NCI-H524 (cell line): Measurements from ENCODE around the gene FNBP1.

ENCODE experiments used
- DNase-seq, 2 experiments: peaks; one replicate each; lab custom pipeline; 2025; lab: John Stamatoyannopoulos, UW

FNBP1 gene

DNA sequence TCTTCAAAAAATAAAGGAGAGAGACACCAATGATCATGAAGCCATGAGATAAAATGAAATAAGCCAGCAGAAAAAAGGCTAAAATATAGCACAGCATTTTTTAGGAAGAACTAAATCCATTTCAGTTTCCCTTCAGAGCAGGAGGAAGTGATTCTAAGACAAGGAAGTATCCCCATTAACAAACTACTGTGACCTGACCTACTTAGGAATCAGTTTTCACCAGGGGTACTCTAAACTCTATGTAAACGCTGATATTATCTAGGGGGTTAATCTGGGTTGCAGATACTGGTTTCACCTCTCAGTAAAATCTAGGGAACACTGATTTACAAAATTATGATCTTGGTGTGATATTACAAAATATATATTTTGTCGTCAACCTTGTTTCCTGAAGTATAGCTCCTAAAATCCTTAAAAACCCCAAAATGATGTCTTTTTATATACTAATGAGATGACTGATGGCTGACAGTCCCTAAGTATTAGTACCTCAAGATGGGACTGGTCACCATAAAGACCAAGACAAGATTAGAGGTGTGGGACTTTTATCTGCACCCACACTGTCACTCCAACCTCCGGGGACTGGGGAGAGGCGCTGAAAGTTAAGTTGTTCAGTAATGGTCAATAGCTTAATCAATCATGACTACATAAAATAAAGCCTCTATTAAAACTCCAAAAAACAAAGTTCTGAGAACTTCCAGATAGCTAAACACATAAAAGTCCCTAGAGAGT is 2.9 kb upstream of the FNBP1 start:
- no peak for DNase-seq

DNA sequence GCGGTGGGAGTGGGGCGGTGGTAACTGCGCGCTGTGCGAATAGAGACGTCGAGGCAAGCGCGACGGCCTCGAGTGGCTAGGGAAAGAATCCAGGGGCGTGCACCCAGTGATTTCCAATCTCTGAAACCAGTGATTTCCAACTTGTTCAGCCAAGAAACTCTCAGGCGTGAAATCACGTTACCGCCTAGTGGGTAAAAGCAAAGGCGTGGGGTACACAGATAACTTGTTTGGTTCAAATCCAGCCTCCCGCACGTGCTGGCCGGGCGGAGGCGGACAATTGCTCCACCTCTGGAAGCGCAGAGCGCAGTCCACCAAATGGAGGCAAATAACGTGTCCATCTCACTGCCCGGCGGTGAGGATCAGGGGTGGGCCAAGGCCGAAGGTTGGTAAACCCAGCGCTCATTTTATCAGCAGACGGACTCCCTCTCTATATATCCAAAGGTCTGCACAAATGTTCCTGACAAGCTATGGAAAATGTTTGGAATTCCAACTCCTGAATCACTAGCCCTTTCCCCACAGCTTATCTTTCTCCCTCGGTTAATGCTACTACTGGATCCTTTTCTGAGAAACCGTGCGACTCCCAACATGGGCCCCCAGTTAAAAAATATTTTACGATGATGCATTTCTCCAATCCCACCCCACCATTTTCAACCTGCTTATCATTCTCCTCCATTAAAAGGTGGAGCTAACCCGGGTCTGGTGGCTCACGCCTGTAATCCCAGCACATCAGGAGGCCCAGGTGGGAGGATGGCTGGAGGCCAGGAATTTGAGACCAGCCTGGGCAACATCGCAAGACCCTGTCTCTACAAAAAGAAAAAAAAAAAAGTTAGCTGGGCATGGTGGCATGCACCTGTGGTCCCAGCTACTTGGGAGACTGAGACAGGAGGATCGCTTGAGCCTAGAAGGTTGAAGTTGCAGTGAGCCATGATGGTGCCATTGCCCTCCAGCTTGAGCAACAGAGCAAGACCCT is 950 bp upstream of the FNBP1 start:
- DNase-seq: no peak

DNA sequence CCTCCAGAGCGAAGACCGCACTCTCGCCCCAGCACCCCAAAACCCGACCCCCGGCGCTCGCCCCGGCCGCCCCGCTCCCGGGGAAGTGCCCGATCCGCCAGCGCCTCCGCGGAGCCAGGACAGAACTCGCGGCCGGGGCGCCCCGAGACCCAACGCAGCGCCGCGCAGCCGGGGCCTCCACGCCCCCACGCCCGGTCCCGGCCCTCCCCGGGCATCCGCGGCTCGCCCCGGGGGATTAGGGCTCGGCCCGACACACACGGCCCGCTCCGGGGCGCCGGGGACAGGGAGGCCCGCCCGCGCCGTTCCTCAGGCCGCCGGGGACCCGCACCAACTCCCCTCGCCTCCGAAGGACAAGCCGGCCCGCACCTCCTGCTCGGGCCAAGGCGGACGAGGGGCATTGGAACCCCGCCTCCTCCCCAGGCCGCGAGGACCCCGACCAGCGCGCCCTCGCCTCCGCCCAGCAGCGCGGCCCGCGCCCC is 544 bp downstream of the FNBP1 start:
- DNase-seq: peak in 1 of 2 experiments; percentile 46

DNA sequence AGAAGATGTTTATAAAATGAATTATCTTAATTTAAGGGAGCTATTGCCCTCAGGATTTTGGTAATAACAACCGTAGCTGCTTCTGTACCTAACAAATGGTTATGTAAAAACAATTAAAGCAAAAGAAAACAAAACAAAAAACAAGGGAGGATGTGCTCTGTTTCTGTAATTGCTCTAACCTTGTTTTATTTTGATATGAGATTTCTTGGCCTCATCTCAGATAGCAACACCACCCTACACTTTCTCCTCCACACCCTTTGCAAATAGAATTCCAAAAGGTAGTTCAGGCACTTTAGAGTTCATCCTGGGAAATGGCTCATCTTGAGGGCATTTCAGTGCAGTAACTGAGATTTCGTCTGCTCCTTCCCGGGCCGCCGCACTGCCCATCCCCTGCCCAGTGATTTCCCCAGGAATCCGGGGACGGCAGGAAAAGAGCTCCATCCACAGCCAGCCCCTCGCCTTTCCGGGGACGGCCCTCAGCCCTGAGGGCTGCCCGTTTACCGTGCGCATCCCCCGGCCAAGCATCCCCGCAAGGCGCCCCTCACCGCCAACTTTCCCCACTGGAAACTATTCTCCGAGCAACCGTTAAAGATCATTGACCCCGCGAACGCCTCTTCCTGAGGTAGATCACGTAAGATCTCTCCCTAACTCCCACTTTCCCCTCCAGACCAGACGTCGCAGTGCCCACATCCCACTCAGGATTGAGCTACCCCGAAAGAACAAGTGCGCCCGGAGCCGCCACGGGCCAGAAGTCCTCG is 1.2 kb downstream of the FNBP1 start:
- DNase-seq: peak in 1 of 2 experiments; percentile 51

DNA sequence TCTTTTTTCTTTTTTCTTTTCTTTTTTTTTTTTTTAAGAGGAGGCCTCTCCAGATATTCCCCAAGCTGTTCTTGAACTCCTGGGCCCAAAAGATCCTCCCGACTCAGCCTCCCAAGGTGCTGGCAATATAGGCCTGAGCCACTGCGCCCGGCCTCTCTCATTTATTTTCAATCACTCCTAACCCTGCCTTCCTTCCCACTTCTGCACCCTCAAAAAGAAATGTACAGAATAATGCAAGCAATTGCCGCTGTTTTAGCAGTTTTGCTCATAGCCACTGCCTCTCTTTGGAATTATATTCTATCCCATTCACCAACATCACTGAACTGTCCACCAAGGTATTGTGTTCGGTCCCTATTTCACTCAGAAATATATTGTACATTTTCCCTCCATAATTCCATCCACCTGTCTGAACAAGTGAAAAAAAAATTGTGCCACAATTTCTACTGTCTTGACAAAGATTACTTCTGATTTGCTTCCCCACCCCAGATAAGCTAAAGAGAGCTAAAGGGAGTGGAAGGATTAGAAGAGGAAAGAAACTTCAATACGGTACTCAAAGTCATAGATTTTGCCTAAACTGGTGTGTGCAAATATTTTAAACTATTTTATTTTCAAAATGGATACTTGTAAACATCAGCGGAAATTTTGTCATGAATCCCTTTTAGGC is 1.9 kb downstream of the FNBP1 start:
- no peak for DNase-seq

DNA sequence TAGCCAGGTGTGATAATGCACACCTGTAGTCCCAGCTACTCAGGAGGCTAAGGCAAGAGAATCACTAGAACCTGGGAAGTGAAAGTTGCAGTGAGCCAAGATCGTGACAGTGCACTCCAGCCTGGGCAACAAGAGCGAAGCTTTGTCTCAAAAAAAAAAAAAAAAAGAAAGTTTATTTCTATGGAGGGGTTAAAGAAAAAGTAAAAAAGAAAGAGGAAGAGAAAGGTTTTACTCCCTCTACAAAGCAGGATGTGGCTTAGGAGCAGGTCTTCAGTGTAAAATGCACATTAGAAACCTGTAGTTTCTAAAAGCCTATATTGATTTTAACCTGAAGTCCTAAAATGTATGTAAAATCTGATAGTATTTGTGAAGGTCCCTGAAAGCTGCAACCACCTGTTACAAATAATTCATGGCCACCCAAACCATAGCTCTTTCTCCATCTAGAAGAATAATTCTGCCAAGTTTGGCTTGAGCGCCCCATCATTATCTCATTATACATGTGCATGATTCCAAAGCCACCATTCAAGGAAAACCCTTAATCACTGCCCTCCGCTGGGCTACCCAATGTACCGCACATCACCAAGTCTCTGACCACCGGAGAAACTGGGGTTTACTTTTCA is 3.4 kb downstream of the FNBP1 start:
- no peak for DNase-seq

DNA sequence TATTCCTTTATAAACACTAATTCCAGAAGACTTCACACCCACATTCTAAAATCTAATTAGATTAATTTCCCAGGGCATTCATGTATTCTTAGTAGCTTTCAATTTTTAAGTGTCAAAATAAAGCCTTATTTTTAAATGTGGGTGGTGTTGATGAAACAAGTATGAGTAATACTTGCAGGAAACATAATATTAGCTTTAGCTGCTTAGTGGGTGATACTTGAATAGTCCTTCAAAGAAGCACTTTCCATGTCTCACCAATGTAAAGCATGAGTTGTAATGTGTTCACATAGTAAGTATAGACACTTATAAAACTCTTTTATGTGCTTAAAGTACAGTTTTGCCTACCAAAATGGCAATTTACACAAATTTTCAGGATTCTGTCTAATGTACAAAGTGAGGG is 6.9 kb downstream of the FNBP1 start:
- DNase-seq: no peak

DNA sequence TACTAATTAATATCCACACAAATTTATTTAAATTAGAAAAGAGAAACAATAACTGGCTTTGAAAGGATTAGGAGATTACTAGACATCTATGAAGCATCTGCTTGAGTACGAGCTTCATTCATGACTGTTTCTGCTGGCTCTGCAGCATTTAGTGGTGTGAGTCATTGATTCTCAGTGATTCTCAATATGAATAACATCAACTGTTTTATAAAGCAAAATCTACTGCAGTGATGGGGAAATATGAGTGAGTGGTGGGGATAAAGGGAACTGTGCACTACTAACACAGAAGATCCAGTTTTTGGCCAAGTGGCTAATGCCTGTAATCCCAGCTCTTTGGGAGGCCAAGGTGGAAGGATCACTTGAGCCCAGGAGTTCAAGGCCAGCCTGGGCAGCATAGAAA is 8.4 kb downstream of the FNBP1 start:
- no peak for DNase-seq

DNA sequence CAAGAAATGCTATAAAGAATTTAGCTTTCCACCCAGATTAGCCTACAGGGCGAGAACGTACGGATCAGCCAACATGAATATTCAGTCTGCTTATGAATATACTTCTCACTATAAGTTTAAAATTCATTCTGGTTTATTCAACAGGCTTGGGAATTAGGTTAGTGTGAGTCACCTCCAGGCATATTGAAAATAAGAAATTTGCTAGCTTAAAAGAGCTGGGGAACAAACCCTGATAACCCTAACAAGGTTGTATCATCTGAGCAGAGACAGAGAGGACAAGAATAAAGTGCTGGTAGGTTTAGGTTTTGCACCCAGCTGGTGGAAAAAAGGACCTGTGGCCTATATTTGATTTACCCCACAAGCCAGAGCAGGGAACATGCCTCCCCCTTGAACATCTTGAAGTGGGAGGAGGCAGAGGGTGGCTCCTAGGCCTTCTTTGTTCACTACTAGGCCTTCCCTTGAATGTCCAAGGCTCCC is 12.3 kb downstream of the FNBP1 start:
- DNase-seq: no peak

DNA sequence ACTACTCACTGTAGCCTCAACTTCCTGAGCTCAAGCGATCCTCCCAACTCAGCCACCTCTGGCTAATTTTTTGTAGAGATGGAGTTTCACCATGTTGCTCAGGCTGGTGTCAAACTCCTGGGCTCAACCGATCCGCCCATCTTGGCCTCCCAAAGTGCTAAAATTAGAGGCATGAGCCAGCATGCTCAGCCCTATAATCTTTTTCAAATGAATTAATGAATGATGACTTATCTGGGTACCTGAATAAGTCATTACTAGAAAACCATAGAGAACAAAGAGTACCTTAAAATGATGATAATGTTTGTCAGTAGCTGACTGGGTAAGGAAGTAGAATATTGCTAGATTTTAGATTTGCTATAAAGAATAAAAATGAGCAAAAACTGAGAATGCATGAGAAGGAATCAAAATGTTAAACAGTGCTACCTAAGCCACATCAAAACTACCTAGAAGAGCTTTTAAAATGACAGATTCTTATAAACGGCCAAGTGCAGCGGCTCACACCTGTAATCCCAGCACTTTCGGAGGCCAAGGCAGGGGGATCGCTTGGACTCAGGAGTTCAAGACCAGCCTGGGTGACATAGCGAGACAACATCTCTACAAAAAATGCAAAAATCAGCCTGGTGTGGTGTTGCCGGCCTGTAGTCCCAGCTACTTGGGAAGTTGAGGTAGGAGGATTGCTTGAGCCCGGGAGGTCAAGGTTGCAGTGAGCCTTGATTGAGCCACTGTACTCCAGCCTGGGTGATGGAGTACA is 13.6 kb downstream of the FNBP1 start:
- no peak for DNase-seq

DNA sequence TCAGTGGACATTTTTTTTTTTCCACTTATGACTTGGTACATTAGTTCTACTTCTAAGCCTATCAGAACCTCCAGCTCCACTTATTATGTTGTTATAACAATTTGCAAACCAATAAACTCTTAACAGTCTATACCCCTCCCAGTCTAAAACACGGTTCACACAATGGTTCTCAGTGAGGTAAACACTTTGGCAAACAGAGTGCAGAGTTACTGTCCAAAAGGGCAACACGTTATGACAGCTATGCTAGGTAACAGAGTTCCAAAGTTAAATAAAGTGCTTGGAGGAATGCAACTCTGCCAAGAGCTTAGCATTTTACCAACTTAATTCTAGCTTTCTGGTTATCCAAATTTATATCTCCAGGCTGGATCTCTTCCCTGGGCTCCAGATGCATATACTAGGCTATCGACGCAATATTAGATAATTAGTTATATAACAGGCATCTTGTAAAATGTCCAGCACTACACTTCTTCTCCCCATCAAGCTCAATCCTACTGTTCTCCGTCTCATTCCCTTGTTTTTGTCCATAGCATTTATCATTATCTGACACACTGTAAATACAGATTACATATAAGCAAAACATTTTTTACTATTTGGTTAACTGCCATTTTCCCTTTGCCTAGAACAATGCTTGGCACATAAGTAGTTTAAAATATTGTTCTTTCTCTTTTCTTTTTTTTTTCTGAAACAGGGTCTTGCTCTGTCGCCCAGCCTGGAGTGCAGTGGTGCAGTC is 14.3 kb downstream of the FNBP1 start:
- no peak for DNase-seq

DNA sequence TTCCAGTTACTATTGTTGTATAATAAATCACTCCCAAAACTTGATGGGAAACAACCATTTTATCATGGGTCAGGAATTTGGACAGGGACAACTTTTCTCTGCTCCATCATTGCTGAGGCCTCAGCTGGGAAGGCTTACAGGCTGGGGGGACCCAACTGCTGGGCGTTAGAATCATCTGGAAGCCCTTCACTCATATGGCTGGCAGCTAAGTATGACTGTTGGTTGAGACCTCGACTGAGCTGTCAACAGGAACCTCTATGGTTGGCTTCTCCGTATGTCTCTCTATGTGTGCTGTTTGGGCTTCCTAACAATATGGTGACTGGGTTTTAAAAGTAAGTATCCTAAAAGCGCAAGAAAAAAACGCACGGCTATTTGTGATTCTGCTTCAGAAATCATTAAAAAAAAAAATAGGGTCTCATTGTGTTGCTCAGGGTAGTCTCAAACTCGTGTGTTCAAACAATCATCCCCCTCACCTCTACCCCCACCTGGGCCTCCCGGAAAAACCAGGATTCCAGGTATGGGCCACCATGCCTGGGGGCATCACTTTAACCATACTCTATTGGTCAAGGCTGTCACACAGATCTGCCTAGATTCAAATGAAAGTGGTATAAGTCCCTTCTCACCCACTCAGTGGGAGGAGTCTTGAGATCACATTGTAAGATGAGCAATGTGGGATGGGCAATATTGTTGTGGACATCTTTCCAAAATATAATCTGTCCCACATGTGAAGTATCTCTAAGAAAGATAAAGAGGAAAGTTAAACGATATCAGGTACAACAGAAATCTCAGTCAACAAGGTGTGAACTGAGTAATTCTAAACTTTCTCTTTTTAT is 15.2 kb downstream of the FNBP1 start:
- no peak for DNase-seq

DNA sequence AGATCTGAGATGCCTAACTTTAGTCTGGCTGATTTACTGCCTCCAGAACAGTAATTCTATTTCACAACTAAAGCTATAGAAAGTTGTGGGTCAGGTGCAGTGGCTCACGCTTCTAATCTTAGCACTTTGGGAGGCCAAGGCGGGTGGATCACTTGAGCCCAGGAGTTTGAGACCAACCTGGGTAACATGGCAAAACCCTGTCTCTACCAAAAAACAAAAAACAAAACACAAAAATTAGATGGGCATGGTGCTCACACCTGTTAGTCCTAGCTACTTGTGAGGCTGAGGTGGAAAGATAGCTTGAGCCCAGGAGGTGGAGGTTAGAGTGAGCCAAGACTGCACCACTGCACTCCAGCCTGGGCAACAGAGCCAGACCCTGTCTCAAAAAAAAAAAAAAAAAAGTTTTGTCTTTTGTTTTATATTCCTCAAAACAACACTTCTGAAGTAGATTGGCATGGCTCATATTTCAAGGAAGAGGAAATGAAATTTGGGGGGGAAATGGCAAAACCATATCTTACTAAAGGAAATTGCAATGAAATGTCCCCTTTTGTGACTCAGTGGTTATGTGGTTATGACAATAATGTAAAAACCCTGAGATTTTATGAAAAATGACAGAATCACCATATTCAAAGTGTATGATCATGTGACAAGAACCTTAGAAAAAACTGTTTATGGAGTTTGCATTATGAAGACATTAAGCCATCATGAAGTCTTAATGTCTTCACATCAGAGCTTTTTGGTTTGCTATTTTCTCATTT is 16.2 kb downstream of the FNBP1 start:
- DNase-seq: no peak

DNA sequence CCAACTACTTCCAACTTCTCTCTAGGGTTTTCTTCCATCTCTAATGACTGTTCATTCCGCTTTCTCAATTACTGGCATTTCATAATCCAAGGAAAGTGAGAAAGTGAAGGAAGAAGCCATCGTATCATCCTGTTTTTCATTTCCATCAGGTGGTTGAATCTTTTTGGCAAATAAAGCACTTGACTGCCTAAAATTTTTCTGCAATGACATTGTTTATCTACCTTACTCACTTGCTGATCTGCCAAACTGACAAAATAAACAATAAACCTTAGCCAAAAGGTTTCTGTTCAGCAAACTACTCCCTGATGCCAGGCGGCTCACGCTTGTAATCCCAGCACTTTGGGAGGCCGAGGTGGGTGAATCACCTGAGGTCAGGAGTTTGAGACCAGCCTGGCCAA is 18.4 kb downstream of the FNBP1 start:
- DNase-seq: no peak

DNA sequence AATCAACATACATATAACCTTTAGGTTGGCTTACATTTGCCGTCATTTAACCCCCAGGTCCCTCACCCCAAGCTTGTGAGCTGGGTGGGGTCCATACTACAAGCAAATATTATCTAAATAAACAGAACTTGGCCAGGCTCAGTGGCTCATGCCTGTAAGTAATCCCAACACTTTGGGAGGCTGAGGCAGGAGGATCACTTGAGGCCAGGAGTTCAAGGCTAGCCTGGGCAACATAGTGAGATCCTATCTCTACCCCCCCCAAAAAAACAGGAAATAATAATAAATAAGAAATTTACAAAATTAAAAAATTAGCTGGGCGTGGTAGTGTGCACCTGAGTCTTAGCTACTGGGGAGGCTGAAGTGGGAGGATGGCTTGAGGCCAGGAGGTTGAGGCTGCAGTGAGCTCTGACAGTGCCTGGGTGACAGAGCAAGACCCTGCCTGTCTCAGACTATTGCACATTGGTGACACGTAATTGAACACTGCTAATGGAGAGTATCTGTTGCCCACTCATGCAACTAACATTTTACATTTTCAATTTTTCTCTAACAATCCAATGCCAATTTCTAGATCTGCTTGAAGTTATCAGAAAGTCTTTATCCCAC is 18.9 kb downstream of the FNBP1 start:
- DNase-seq: no peak

DNA sequence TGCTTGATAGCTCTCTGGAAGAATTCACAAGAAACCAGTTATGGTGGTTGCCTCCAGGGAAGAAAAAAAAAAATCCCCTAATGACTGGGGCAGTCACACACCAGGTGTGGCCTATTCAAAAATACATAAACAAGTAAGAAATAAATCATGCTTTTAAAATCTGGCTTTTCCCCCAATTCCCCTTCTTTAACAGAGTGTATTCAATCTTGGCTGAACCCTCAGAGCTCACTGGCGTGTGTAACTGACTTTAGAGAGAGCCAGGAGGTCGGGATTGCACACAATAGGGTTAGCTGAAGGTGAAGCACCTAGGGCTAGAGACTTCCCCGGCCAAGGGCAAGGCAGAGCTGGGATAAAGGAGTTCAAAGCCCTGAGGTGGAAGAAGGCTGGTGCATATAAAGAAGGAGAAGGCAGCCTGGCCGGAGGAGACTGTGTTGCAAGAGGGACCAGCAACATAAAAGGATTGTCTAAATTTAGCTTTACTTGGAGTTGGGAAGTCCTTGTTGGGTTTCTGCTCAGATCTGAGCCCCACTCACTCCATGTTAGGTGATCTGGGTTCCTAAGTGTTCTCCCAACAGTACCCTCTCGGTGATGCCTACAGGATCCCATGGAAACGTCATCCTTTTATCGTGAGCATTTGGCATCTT is 19.7 kb downstream of the FNBP1 start:
- no peak for DNase-seq

DNA sequence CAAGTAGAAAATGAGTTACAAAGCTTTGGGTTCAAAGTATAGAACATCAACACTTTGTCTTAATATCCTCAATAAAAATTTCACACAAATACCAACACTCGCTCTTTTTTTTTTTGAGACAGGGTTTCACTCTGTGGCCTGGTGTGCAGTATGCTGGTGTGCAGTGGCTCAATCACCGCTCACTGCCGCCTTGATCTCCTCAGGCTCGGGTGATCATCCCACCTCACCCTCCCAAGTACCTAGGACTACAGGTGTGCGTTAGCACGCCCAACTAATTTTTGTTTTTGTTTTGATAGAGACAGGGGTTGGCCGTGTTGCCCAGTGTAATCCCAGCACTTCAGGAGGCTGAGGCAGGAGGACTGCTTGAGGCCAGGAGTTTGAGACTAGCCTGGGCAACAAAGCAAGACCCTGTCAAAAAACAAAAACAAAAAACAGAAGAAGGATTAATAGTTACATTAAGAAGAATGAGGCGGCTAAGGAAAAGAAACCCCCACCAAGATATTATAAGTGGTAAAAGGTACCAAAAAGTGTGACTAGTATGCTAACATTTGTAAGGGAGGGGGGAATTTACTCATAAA is 20.3 kb downstream of the FNBP1 start:
- no peak for DNase-seq
